HEK293 (cell line): ENCODE data around the gene PIGN.

Experiments
- CTCF ChIA-PET: fragments of 350-600 bp; formaldehyde crosslinking; extraction: SDS; loops from one replicate; lab custom pipeline; 2021; ENCODE audit warnings: antibody characterized with exemption; lab: Yijun Ruan, JAX
- POLR2A ChIA-PET: fragments of 300-600 bp; formaldehyde crosslinking; extraction: SDS; loops from one replicate; lab custom pipeline; 2020; ENCODE audit warnings: antibody characterized with exemption, inconsistent platforms; lab: Yijun Ruan, JAX
- H3K27ac ChIP-seq: fragments of 200-500 bp; sonication (Bioruptor generic); 2 replicates; pipeline ENCODE4 v1.5.1; 2014; ENCODE audit warnings: low read depth, low read length, control low read depth, inconsistent platforms; ENCODE audit errors: extremely low read depth
- H3K36me3 ChIP-seq, 2 experiments: fragments of 200-500 bp in 1 of 2; sonication (Bioruptor generic) in 1 of 2; 1 replicate in 1 of 2; 2 replicates in 1 of 2; pipeline ENCODE4 v1.5.1; 2014 to 2017; ENCODE audit warnings: inconsistent platforms in 2 of 2, low read length in 2 of 2; ENCODE audit not compliant: control insufficient read depth in 2 of 2, insufficient read depth in 1 of 2
- H3K4me1 ChIP-seq: fragments of 200-500 bp; sonication (Bioruptor generic); 2 replicates; pipeline ENCODE4 v1.5.1; 2014; ENCODE audit warnings: mild to moderate bottlenecking, low read length, inconsistent platforms; ENCODE audit not compliant: control insufficient read depth, insufficient read depth
- H3K4me3 ChIP-seq: 2 replicates; pipeline ENCODE4 v1.5.1; 2011; ENCODE audit warnings: low read depth, mild to moderate bottlenecking, control low read depth, low read length, moderate library complexity
- H3K9me3 ChIP-seq: fragments of 200-500 bp; sonication (Bioruptor generic); 2 replicates; pipeline ENCODE4 v1.5.1; 2014; ENCODE audit warnings: low read depth, low read length, inconsistent platforms; ENCODE audit not compliant: control insufficient read depth, insufficient read depth
- FEZF1 ChIP-seq: fragments of 450-650 bp; formaldehyde crosslinking; IDR thresholded peaks from 2 replicates; pipeline ENCODE4 v1.5.1; 2016; ENCODE audit warnings: missing biosample characterization, missing genetic modification characterization
- PATZ1 ChIP-seq: fragments of 450-650 bp; formaldehyde crosslinking; IDR thresholded peaks from 2 replicates; pipeline ENCODE4 v1.5.1; 2016; ENCODE audit warnings: missing biosample characterization, missing genetic modification characterization
- REPIN1 ChIP-seq: fragments of 450-650 bp; formaldehyde crosslinking; IDR thresholded peaks from 2 replicates; pipeline ENCODE4 v1.5.1; 2017; ENCODE audit warnings: missing biosample characterization, missing genetic modification characterization, low read depth
- TSHZ1 ChIP-seq: fragments of 450-650 bp; formaldehyde crosslinking; IDR thresholded peaks from 2 replicates; pipeline ENCODE4 v1.5.1; 2016; ENCODE audit warnings: missing biosample characterization, missing genetic modification characterization, borderline replicate concordance
- ZBTB49 ChIP-seq: fragments of 450-650 bp; formaldehyde crosslinking; IDR thresholded peaks from 2 replicates; pipeline ENCODE4 v1.5.1; 2016; ENCODE audit warnings: missing biosample characterization, missing genetic modification characterization, low read depth
- ZFP69B ChIP-seq: fragments of 450-650 bp; formaldehyde crosslinking; IDR thresholded peaks from 2 replicates; pipeline ENCODE4 v1.5.1; 2016; ENCODE audit warnings: missing biosample characterization, missing genetic modification characterization
- ZIC2 ChIP-seq: fragments of 450-650 bp; formaldehyde crosslinking; IDR thresholded peaks from 2 replicates; pipeline ENCODE4 v1.5.1; 2016; ENCODE audit warnings: missing biosample characterization, missing genetic modification characterization
- ZNF138 ChIP-seq: fragments of 450-650 bp; formaldehyde crosslinking; IDR thresholded peaks from 2 replicates; pipeline ENCODE4 v1.5.1; 2016; ENCODE audit warnings: missing biosample characterization, missing genetic modification characterization, borderline replicate concordance
- ZNF26 ChIP-seq: fragments of 450-650 bp; formaldehyde crosslinking; IDR thresholded peaks from 2 replicates; pipeline ENCODE4 v1.5.1; 2016; ENCODE audit warnings: missing biosample characterization, missing genetic modification characterization
- ZNF302 ChIP-seq: fragments of 450-650 bp; formaldehyde crosslinking; IDR thresholded peaks from 2 replicates; pipeline ENCODE4 v1.5.1; 2016; ENCODE audit warnings: missing biosample characterization, missing genetic modification characterization, low read depth
- ZNF449 ChIP-seq: fragments of 450-650 bp; formaldehyde crosslinking; IDR thresholded peaks from 2 replicates; pipeline ENCODE4 v1.5.1; 2017; ENCODE audit warnings: missing biosample characterization, mild to moderate bottlenecking, missing genetic modification characterization, moderate library complexity
- ZNF518A ChIP-seq: fragments of 450-650 bp; formaldehyde crosslinking; conservative IDR thresholded peaks from 2 replicates; pipeline ENCODE4 v1.5.1; 2016; ENCODE audit warnings: low read depth, missing biosample characterization, missing genetic modification characterization
- ZNF600 ChIP-seq: fragments of 450-650 bp; formaldehyde crosslinking; IDR thresholded peaks from 2 replicates; pipeline ENCODE4 v1.5.1; 2016; ENCODE audit warnings: missing biosample characterization, missing genetic modification characterization
- ZNF677 ChIP-seq: fragments of 450-650 bp; IDR thresholded peaks from 2 replicates; pipeline ENCODE4 v1.5.0; 2018; ENCODE audit warnings: missing biosample characterization, mild to moderate bottlenecking, missing genetic modification characterization, moderate library complexity
- ZNF776 ChIP-seq: fragments of 450-650 bp; formaldehyde crosslinking; IDR thresholded peaks from 2 replicates; pipeline ENCODE4 v1.5.0; 2017; ENCODE audit warnings: missing biosample characterization, missing genetic modification characterization, borderline replicate concordance
- ZNF785 ChIP-seq: fragments of 450-650 bp; formaldehyde crosslinking; IDR thresholded peaks from 2 replicates; pipeline ENCODE4 v1.5.1; 2016; ENCODE audit warnings: missing biosample characterization, missing genetic modification characterization
- ZSCAN23 ChIP-seq: fragments of 450-650 bp; formaldehyde crosslinking; IDR thresholded peaks from 2 replicates; pipeline ENCODE4 v1.5.1; 2016; ENCODE audit warnings: missing biosample characterization, missing genetic modification characterization

PIGN gene

GRCh38 chr18:62001396-62001795 lies 185.5 kb downstream of the PIGN start (continued):
- TF ChIP-seq PATZ1 (no peak), TSHZ1 (no peak), ZFP69B (tag by site-specific recombination) (no peak)

GRCh38 chr18:61998957-61999356 lies 187.9 kb downstream of the PIGN start:
- TF ChIP-seq ZNF518A (tag by site-specific recombination), result no peak
- no peak for TF ChIP-seq ZNF138 (tag by site-specific recombination)
- no peak for TF ChIP-seq ZNF302 (tag by site-specific recombination)
- TF ChIP-seq REPIN1 (tag by site-specific recombination), result no peak
- TF ChIP-seq ZBTB49 (tag by site-specific recombination), result no peak
- no peak for TF ChIP-seq FEZF1 (tag by site-specific recombination)
- TF ChIP-seq, all 188 proteins: peak for 0
- Histone ChIP-seq H3K4me3 (no peak overlapping the region), H3K27ac (no peak overlapping the region), H3K36me3 (no peaks in the 10 kb centered on the region), H3K4me1 (no peaks in the 10 kb centered on the region), H3K9me3 (no peaks in the 10 kb centered on the region)
- ChIA-PET POLR2A (interaction anchor here (0.7 kb wide), 1 partner anchor 113 kb away, joined by 4 read pairs; no protein-coding TSS in a partner anchor), CTCF (no interaction called here)

GRCh38 chr18:61998335-61998734 lies 188.5 kb downstream of the PIGN start:
- H3K4me1 ChIP-seq, result no peaks in the 10 kb centered on the region
- no peak overlapping the region for H3K4me3 ChIP-seq
- POLR2A ChIA-PET, result interaction anchor here (0.7 kb wide), 1 partner anchor 112 kb away, joined by 4 read pairs; no protein-coding TSS in a partner anchor
- H3K27ac ChIP-seq, result no peak overlapping the region
- CTCF ChIA-PET, result interaction anchor here (0.6 kb wide), 1 partner anchor 18 kb away, joined by 3 read pairs; no protein-coding TSS in a partner anchor
- H3K36me3 ChIP-seq, result no peaks in the 10 kb centered on the region
- H3K9me3 ChIP-seq, result no peaks in the 10 kb centered on the region
- TF ChIP-seq ZNF26 (tag by site-specific recombination), result no peak
- no peak for TF ChIP-seq ZNF785 (tag by site-specific recombination)
- TF ChIP-seq ZIC2 (tag by site-specific recombination), result no peak
- no peak for TF ChIP-seq ZSCAN23 (tag by site-specific recombination)
- no peak for TF ChIP-seq ZNF449 (tag by site-specific recombination)
- TF ChIP-seq ZNF776 (tag by site-specific recombination), result no peak
- TF ChIP-seq ZNF677 (tag by site-specific recombination), result no peak
- no peak for TF ChIP-seq ZNF600
